Left lung (tissue), 10 donors: Measurements from ENCODE around the gene RRAD. TPM values are rescaled to one million over a fixed set of nuclear protein-coding genes. Genes with fewer than 3 reads are reported as not detected.
"Not testable (repeated sequence)": the region's sequence is repeated elsewhere in the genome, so short reads cannot be mapped to it uniquely, and the experiment has no call there.

ENCODE experiments used
- ATAC-seq: fragments of 200-7000 bp; cut with Tn5 transposase; one replicate; pipeline ENCODE4 v1.9.1; 2020; ENCODE audit warnings: moderate library complexity
- DNase-seq, 4 donors: peaks; one replicate each; pipeline ENCODE4 v3.0.0-alpha.2; 2013 to 2020
- H3K27ac ChIP-seq, 2 donors: fragments of 200-600 bp; sonication (generic) in 1 of 2; one replicate each; pipeline versions ENCODE4 v1.5.0 to v1.8.0; 2020 to 2021
- H3K27me3 ChIP-seq, 2 donors: fragments of 200-600 bp; sonication (generic) in 1 of 2; one replicate each; pipeline versions ENCODE4 v1.5.0 to v1.8.0; 2020 to 2021
- H3K36me3 ChIP-seq, 2 donors: fragments of 200-600 bp; sonication (generic) in 1 of 2; one replicate each; pipeline versions ENCODE4 v1.5.0 to v1.8.0; 2020 to 2021
- H3K4me1 ChIP-seq, 2 donors: fragments of 200-600 bp; one replicate each; pipeline ENCODE4 v1.8.0; 2021
- H3K4me3 ChIP-seq, 2 donors: fragments of 200-600 bp; sonication (generic) in 1 of 2; one replicate each; pipeline versions ENCODE4 v1.5.0 to v1.8.0; 2020 to 2021; ENCODE audit warnings: mild to moderate bottlenecking in 1 of 2
- H3K9me3 ChIP-seq, 2 donors: fragments of 200-600 bp; sonication (generic) in 1 of 2; one replicate each; pipeline versions ENCODE4 v1.5.0 to v1.8.0; 2020 to 2021
- intact Hi-C, 2 donors: fragments of 100-400 bp; cut with DNase I; formaldehyde crosslinking; loops; one replicate each; pipeline versions ENCODE4 v1.11.2 to v1.14.2; 2022
- polyA plus RNA-seq, 6 donors: library from polyadenylated mRNA; unstranded; fragments of 120-200 nt; gene quantifications; one replicate each; pipeline ENCODE4 v1.2.1, GENCODE V29; 2013; ENCODE audit not compliant: insufficient read length in 6 of 6
- total RNA-seq, 2 donors: library from RNA; stranded (reverse); fragmentation: NEBNext Ultra II Directional; extraction: Animal tissue kit (Norgen Biotek cat#: 25700); gene quantifications; one replicate each; pipeline ENCODE4 v1.2.1, GENCODE V29; 2021
- TF ChIP-seq, protein P1 (sequence below), 2 donors: fragments of 200-600 bp; sonication (generic) in 1 of 2; IDR thresholded peaks; one replicate each; pipeline versions ENCODE4 v1.5.0 to v1.8.0; 2021; ENCODE audit warnings: antibody characterized with exemption in 2 of 2
- donor health status: DM: no; HTN: yes; CAD: no.
- donor health status: DM: no; HTN: no; CAD: no.

The RRAD gene
- total and polyA plus RNA-seq, 8 donors = 8.1 to 31.8 (median 9.0) TPM

DNA sequence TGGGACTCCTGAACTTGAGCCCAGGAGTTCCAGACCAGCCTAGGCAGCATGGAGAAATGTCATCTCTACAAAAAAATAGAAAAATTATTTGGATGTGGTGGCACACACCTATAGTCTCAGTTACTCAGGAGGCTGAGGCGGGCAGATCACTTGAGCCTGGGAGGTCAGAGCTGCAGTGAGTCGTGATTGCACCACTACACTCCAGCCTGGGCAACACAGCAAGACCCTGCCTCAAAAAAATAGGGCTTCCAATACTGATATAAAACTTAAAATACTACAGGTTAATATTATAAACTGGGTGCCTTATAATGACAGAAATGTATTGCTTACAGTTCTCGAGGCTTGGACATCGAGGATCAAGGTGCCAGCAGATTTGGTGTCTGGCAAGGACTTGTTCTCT, 20.6 kb upstream of the RRAD start:
- intact Hi-C loops = no loop called here
- Histone ChIP-seq H3K36me3 (peaks cover 0 to 35% of the 10 kb centered on the region in 2 donors), H3K4me1 (peaks cover 5 to 22% of the 10 kb centered on the region in 2 donors), H3K27ac (no peak overlapping the region), H3K4me3 (no peak overlapping the region), H3K27me3 (peaks cover 9 to 33% of the 10 kb centered on the region in 2 donors), H3K9me3 (no peaks in the 10 kb centered on the region)
- TF ChIP-seq, protein P1, sequence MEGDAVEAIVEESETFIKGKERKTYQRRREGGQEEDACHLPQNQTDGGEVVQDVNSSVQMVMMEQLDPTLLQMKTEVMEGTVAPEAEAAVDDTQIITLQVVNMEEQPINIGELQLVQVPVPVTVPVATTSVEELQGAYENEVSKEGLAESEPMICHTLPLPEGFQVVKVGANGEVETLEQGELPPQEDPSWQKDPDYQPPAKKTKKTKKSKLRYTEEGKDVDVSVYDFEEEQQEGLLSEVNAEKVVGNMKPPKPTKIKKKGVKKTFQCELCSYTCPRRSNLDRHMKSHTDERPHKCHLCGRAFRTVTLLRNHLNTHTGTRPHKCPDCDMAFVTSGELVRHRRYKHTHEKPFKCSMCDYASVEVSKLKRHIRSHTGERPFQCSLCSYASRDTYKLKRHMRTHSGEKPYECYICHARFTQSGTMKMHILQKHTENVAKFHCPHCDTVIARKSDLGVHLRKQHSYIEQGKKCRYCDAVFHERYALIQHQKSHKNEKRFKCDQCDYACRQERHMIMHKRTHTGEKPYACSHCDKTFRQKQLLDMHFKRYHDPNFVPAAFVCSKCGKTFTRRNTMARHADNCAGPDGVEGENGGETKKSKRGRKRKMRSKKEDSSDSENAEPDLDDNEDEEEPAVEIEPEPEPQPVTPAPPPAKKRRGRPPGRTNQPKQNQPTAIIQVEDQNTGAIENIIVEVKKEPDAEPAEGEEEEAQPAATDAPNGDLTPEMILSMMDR (IDR thresholded peaks at IDR 0.05) = no peak
- DNase-seq (peak in 1 of 4 donors; percentile 3), ATAC-seq (no peak)

DNA sequence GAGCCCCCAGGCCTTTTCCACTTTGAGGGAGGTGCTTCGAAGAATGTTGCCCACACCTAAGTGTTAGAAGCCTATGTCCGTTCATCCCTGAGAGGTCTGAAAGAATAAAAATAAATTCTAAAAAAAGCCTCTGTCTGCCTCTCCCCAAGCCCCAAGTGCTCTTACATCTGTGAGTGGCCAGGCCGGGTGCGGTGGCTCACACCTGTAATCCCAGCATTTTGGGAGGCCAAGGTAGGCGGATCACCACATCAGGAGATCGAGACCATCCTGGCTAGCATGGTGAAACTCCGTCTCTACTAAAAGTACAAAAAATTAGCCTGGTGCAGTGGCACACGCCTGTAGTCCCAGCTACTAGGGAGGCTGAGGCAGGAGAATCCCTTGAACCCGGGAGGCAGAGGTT, 19.6 kb upstream of the RRAD start:
- DNase-seq = peak in 1 of 4 donors; percentile 28
- H3K9me3 ChIP-seq, ATAC-seq, H3K4me3 ChIP-seq, intact Hi-C loops, H3K27ac ChIP-seq: not testable (repeated sequence)
- Histone ChIP-seq H3K4me1 (peaks cover 5 to 22% of the 10 kb centered on the region in 2 donors), H3K36me3 (peaks cover 0 to 45% of the 10 kb centered on the region in 2 donors), H3K27me3 (peaks cover 9 to 25% of the 10 kb centered on the region in 2 donors)

DNA sequence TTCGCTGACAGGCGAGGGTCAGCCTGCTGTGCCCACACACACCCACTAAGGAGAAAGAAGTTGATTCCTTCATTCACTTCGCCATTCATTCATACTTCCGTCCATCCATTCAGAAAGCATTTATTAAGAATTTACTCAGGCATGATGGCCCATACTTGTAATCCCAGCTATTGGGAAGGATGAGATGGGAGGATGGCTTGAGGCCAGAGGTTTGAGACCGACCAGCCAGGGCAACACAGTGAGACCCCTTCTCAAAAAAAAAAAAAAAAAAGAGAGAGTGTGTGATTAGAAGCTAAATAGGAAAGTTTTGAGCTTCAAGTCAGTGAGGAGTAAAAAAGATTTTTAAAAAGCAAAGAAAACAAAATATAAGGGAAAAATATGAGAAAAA, 18.7 kb upstream of the RRAD start:
- H3K9me3 ChIP-seq = no peaks in the 10 kb centered on the region
- peaks cover 0 to 54% of the 10 kb centered on the region in 2 donors for H3K36me3 ChIP-seq
- DNase-seq (no peak), ATAC-seq (no peak)
- H3K27ac ChIP-seq = no peak overlapping the region
- no peak overlapping the region for H3K4me3 ChIP-seq
- intact Hi-C loops = no loop called here
- TF ChIP-seq, protein P1 (IDR thresholded peaks at IDR 0.05) = no peak
- H3K4me1 ChIP-seq = peaks cover 5 to 20% of the 10 kb centered on the region in 2 donors
- peaks cover 6 to 16% of the 10 kb centered on the region in 2 donors for H3K27me3 ChIP-seq

DNA sequence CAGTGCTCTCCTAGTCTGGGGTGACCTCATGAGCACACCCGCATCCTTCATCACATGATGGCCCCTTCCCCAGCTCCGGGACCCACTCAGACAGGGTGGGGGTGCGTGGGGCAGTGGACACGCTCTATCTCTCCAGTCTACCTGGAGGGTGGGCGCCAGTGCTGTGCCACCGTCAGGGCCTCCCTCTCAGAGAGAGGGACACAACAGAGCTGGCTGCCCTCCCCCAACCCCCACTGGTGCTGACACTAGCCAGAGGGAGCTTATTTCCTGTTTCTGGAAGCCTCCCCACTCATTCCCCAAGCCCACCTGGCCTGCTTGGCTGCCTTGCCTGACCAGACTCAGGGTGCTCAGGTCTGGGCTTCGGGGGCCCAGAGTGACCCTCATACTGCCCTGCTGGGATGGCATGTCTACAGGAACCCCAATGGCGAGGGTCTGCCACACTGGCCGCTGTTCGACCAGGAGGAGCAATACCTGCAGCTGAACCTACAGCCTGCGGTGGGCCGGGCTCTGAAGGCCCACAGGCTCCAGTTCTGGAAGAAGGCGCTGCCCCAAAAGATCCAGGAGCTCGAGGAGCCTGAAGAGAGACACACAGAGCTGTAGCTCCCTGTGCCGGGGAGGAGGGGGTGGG, 18.2 kb upstream of the RRAD start:
- Histone ChIP-seq H3K9me3 (no peaks in the 10 kb centered on the region), H3K36me3 (peaks cover 0 to 59% of the 10 kb centered on the region in 2 donors), H3K4me1 (peaks cover 3 to 15% of the 10 kb centered on the region in 2 donors), H3K27me3 (peaks cover 1 to 11% of the 10 kb centered on the region in 2 donors), H3K4me3 (no peak overlapping the region), H3K27ac (no peak overlapping the region)
- intact Hi-C loops = no loop called here
- DNase-seq (peak in 1 of 4 donors; percentile 55), ATAC-seq (no peak)
- TF ChIP-seq, protein P1 (IDR thresholded peaks at IDR 0.05) = no peak

DNA sequence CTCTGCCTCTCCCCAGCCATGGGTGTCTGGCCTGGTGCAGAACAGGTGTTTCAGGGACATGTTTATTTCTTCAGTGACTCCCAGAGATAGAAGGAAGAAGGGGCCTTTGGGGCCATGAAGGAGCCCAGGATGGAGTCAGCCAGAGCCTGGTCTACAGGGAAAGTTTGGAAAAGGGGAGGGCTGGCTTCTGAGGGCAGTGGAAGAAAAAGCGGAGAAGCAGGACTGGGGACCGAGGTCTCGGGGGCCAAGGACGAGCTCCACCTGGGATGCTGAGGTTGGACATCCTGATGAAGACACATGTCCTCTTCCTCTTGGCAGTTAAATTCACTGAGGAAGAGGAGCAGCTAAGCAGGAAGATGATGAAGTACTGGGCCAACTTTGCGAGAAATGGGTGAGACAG, 17.6 kb upstream of the RRAD start:
- intact Hi-C loops = no loop called here
- TF ChIP-seq, protein P1 (IDR thresholded peaks at IDR 0.05) = no peak
- DNase-seq (peak in 1 of 4 donors; percentile 19), ATAC-seq (no peak)
- Histone ChIP-seq H3K36me3 (peaks cover 0 to 64% of the 10 kb centered on the region in 2 donors), H3K4me1 (peaks cover 0 to 10% of the 10 kb centered on the region in 2 donors), H3K4me3 (no peak overlapping the region), H3K27ac (no peak overlapping the region), H3K27me3 (peaks cover 0 to 5% of the 10 kb centered on the region in 2 donors), H3K9me3 (no peaks in the 10 kb centered on the region)
